EL (cell line): Measurements from ENCODE around the gene SYTL1.
"Not testable (repeated sequence)": the region's sequence is repeated elsewhere in the genome, so short reads cannot be mapped to it uniquely, and the experiment has no call there.

Source experiments
- DNase-seq: peaks from one replicate; pipeline ENCODE4 v3.0.0-alpha.2; 2016

SYTL1 gene

GRCh38 chr1:27364696-27365371, 23.0 kb downstream of the SYTL1 start:
- DNase-seq = no peak

GRCh38 chr1:27365372-27366112, 23.7 kb downstream of the SYTL1 start:
- DNase-seq = peak; percentile 91

- peak; percentile 86 for DNase-seq
These were observed 24.2 kb downstream of the SYTL1 start for GRCh38 chr1:27366113-27366410.

GRCh38 chr1:27366411-27367159, 24.8 kb downstream of the SYTL1 start, which contains the start of gene MAP3K6:
TSS of gene MAP3K6 (minus strand) at chr1:27366961. CDS start at chr1:27366597, 364 bp downstream.
- DNase-seq = peak; percentile 88

- no peak for DNase-seq
These were observed 25.4 kb downstream of the SYTL1 start for GRCh38 chr1:27367160-27367650.

- no peak for DNase-seq
These were observed 27.2 kb downstream of the SYTL1 start for GRCh38 chr1:27368869-27369582.

GRCh38 chr1:27372022-27372807, 30.4 kb downstream of the SYTL1 start:
- no peak for DNase-seq

- no peak for DNase-seq
These were observed 31.2 kb downstream of the SYTL1 start for GRCh38 chr1:27372808-27373690.

GRCh38 chr1:27374362-27375086, 32.7 kb downstream of the SYTL1 start, which contains the start of gene FCN3:
TSS of gene FCN3 (minus strand) at chr1:27374824. CDS start at chr1:27374818, 6 bp downstream.
- no peak for DNase-seq

- no peak for DNase-seq
These were observed 36.1 kb downstream of the SYTL1 start for GRCh38 chr1:27377760-27378495.

GRCh38 chr1:27379564-27380122, 37.8 kb downstream of the SYTL1 start:
- no peak for DNase-seq

GRCh38 chr1:27380224-27380623, 38.4 kb downstream of the SYTL1 start:
- DNase-seq = no peak

GRCh38 chr1:27380766-27381733, 39.2 kb downstream of the SYTL1 start:
- DNase-seq = no peak

GRCh38 chr1:27381969-27382762, 40.3 kb downstream of the SYTL1 start:
- no peak for DNase-seq

- DNase-seq = no peak
These were observed 41.3 kb downstream of the SYTL1 start, which contains the start of gene CD164L2 for GRCh38 chr1:27383039-27383605. TSS of gene CD164L2 (minus strand) at chr1:27383333. CDS start at chr1:27383239, 94 bp downstream.

GRCh38 chr1:27383661-27384060, 41.8 kb downstream of the SYTL1 start:
- no peak for DNase-seq

GRCh38 chr1:27384797-27385196, 43.0 kb downstream of the SYTL1 start:
- DNase-seq = not testable (repeated sequence)
